Stimulated activated CD4-positive, alpha-beta T cell treated with anti-CD3 and anti-CD28 coated beads, Interleukin-1b, Interleukin-23, amount 100 ng/mL, for 48 hours (primary cell): ENCODE data around the gene UBE2E1.
"Not testable (repeated sequence)": the region's sequence is repeated elsewhere in the genome, so short reads cannot be mapped to it uniquely, and the experiment has no call there.

Experiments
- DNase-seq: peaks from one replicate; pipeline ENCODE4 v3.0.0-alpha.2; 2020

Gene UBE2E1

GRCh38 chr3:23824699-23825444 lies 19.1 kb downstream of the UBE2E1 start:
- no peak for DNase-seq

- no peak for DNase-seq
Measured at GRCh38 chr3:23825802-23826201, 20.0 kb downstream of the UBE2E1 start.

GRCh38 chr3:23826382-23827064 lies 20.8 kb downstream of the UBE2E1 start:
- DNase-seq = no peak

- DNase-seq = no peak
Measured at GRCh38 chr3:23829242-23829934, 23.6 kb downstream of the UBE2E1 start.

- DNase-seq = no peak
Measured at GRCh38 chr3:23830869-23831484, 25.2 kb downstream of the UBE2E1 start.

- no peak for DNase-seq
Measured at GRCh38 chr3:23831517-23832394, 26.0 kb downstream of the UBE2E1 start.

- no peak for DNase-seq
Measured at GRCh38 chr3:23832523-23832922, 26.8 kb downstream of the UBE2E1 start.

GRCh38 chr3:23834082-23834870 lies 28.5 kb downstream of the UBE2E1 start:
- DNase-seq = no peak

- no peak for DNase-seq
Measured at GRCh38 chr3:23835087-23835486, 29.3 kb downstream of the UBE2E1 start.

- no peak for DNase-seq
Measured at GRCh38 chr3:23835802-23836201, 30.0 kb downstream of the UBE2E1 start.

GRCh38 chr3:23836536-23837230 lies 30.9 kb downstream of the UBE2E1 start:
- no peak for DNase-seq

GRCh38 chr3:23837286-23837685 lies 31.5 kb downstream of the UBE2E1 start:
- DNase-seq = no peak

GRCh38 chr3:23837691-23838090 lies 31.9 kb downstream of the UBE2E1 start:
- DNase-seq = no peak

- DNase-seq = no peak
Measured at GRCh38 chr3:23840521-23840920, 34.8 kb downstream of the UBE2E1 start.

GRCh38 chr3:23843869-23844268 lies 38.1 kb downstream of the UBE2E1 start:
- no peak for DNase-seq

- DNase-seq = no peak
Measured at GRCh38 chr3:23845326-23846216, 39.8 kb downstream of the UBE2E1 start.

- not testable (repeated sequence) for DNase-seq
Measured at GRCh38 chr3:23849462-23849861, 43.7 kb downstream of the UBE2E1 start.

- no peak for DNase-seq
Measured at GRCh38 chr3:23856286-23856685, 50.5 kb downstream of the UBE2E1 start.

GRCh38 chr3:23859012-23859743 lies 53.4 kb downstream of the UBE2E1 start:
- no peak for DNase-seq
